ENCODE measurements around the gene RANBP9. TPM values are rescaled to one million over a fixed set of nuclear protein-coding genes. Genes with fewer than 3 reads are reported as not detected.

The RANBP9 gene
- total RNA-seq, 1 donor from 2014 or later, result 44.8 TPM

GRCh38 chr6:13662651-13663334, 48.8 kb downstream of the RANBP9 start:
- Histone ChIP-seq H3K79me2 (ENCODE audit: low read depth) (peaks cover 100% of the 10 kb centered on the region), H3K4me2 (peak overlapping the region; percentile 5), H2AFZ (replicated peaks) (no peak overlapping the region), H3K36me3 (no peaks in the 10 kb centered on the region), H3K4me3 (no peak overlapping the region), H3K4me1 (peaks cover 7% of the 10 kb centered on the region), H3K9me3 (ENCODE audit: low read depth) (no peaks in the 10 kb centered on the region), H4K20me1 (ENCODE audit: low read depth) (peaks cover 9% of the 10 kb centered on the region), H3K27me3 (no peaks in the 10 kb centered on the region), H3F3A (ENCODE audit: low read depth) (no peaks in the 10 kb centered on the region), H3K9ac (no peak overlapping the region), H3K27ac (peak overlapping the region; percentile 17)
- H3K27ac Mint-ChIP-seq, result no peak overlapping the region
- H3K4me3 Mint-ChIP-seq, result no peak overlapping the region
- peaks cover 19% of the 10 kb centered on the region for H3K36me3 Mint-ChIP-seq
- peaks cover 22% of the 10 kb centered on the region for H3K9me3 Mint-ChIP-seq
- TF ChIP-seq EZH2phosphoT487 (IDR thresholded peaks at IDR 0.05) (no peak), EZH2 (IDR thresholded peaks at IDR 0.05) (no peak)
- TF ChIP-seq, protein P1, sequence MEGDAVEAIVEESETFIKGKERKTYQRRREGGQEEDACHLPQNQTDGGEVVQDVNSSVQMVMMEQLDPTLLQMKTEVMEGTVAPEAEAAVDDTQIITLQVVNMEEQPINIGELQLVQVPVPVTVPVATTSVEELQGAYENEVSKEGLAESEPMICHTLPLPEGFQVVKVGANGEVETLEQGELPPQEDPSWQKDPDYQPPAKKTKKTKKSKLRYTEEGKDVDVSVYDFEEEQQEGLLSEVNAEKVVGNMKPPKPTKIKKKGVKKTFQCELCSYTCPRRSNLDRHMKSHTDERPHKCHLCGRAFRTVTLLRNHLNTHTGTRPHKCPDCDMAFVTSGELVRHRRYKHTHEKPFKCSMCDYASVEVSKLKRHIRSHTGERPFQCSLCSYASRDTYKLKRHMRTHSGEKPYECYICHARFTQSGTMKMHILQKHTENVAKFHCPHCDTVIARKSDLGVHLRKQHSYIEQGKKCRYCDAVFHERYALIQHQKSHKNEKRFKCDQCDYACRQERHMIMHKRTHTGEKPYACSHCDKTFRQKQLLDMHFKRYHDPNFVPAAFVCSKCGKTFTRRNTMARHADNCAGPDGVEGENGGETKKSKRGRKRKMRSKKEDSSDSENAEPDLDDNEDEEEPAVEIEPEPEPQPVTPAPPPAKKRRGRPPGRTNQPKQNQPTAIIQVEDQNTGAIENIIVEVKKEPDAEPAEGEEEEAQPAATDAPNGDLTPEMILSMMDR (IDR thresholded peaks at IDR 0.05), result no peak
- no peaks in the 10 kb centered on the region for H3K4me1 Mint-ChIP-seq
- no peaks in the 10 kb centered on the region for H3K27me3 Mint-ChIP-seq (ENCODE audit: insufficient read depth, low read depth)
- no peak for DNase-seq (ENCODE audit: low spot score)

DNA sequence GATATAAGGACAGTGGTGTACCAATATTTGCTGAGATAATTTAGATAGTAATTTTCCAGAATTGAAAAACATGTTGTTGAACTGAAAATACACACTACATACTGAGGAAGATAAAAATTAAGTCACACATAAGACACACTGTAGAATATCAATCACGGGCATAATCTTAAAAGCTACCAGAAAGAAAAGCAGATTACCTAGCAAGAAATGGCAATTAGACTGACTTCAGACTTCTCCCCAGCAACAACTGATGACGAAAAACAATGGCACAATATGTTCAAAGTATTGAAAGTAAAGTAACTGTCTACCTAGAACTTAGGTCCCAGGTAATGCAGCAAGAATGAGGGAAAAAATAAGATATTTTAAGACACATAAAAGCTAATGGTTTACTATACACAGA, 50.0 kb downstream of the RANBP9 start:
- Histone ChIP-seq H3K4me1 (peaks cover 7% of the 10 kb centered on the region), H2AFZ (replicated peaks) (no peak overlapping the region), H3K36me3 (no peaks in the 10 kb centered on the region), H3F3A (ENCODE audit: low read depth) (no peaks in the 10 kb centered on the region), H3K27me3 (no peaks in the 10 kb centered on the region), H3K79me2 (ENCODE audit: low read depth) (peaks cover 98% of the 10 kb centered on the region), H3K4me3 (no peak overlapping the region), H3K4me2 (no peak overlapping the region), H4K20me1 (ENCODE audit: low read depth) (peaks cover 9% of the 10 kb centered on the region), H3K9ac (no peak overlapping the region), H3K27ac (no peak overlapping the region), H3K9me3 (ENCODE audit: low read depth) (no peaks in the 10 kb centered on the region)
- Mint-ChIP-seq H3K4me1 (no peaks in the 10 kb centered on the region), H3K4me3 (no peak overlapping the region), H3K9me3 (peaks cover 22% of the 10 kb centered on the region), H3K36me3 (peaks cover 16% of the 10 kb centered on the region), H3K27ac (no peak overlapping the region), H3K27me3 (ENCODE audit: insufficient read depth, low read depth) (no peaks in the 10 kb centered on the region)
- no peak for DNase-seq (ENCODE audit: low spot score)
- TF ChIP-seq EZH2 (IDR thresholded peaks at IDR 0.05), result no peak
- TF ChIP-seq, protein P1 (IDR thresholded peaks at IDR 0.05), result no peak

DNA sequence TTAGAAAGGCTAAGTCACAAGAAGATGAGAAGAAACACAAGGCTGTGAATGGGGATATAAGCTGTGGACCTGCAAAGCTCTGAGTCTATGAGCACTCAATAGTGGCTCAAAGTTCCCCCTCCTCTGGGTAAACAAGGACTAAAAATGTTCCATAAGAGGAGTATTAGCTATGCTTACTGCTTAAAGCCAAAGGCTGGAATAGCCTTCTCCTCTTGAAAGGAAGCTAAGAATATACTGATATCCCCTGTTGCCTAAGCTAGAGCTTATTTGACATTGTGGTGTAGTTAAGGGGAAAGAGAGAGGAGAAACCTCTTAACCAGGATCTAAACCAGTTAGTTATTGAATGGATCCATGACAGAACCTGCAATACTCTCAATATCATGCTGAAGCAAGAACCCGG, 50.7 kb downstream of the RANBP9 start:
- Mint-ChIP-seq H3K27me3 (ENCODE audit: insufficient read depth, low read depth) (no peaks in the 10 kb centered on the region), H3K27ac (no peak overlapping the region)
- TF ChIP-seq EZH2 (IDR thresholded peaks at IDR 0.05), result no peak
- TF ChIP-seq EZH2phosphoT487 (IDR thresholded peaks at IDR 0.05), result no peak
- TF ChIP-seq, protein P1 (IDR thresholded peaks at IDR 0.05), result no peak

More for the DNA sequence above, 50.7 kb downstream of the RANBP9 start:
- Histone ChIP-seq H3K27me3 (no peaks in the 10 kb centered on the region), H4K20me1 (ENCODE audit: low read depth) (peaks cover 9% of the 10 kb centered on the region), H3K4me1 (peaks cover 7% of the 10 kb centered on the region), H2AFZ (replicated peaks) (no peak overlapping the region), H3K4me3 (no peak overlapping the region), H3K79me2 (ENCODE audit: low read depth) (peaks cover 94% of the 10 kb centered on the region), H3K9me3 (ENCODE audit: low read depth) (no peaks in the 10 kb centered on the region), H3K27ac (no peak overlapping the region), H3K36me3 (no peaks in the 10 kb centered on the region), H3K9ac (no peak overlapping the region), H3F3A (ENCODE audit: low read depth) (no peaks in the 10 kb centered on the region), H3K4me2 (no peak overlapping the region)
- peaks cover 15% of the 10 kb centered on the region for H3K36me3 Mint-ChIP-seq
- H3K4me1 Mint-ChIP-seq, result no peaks in the 10 kb centered on the region
- H3K9me3 Mint-ChIP-seq, result peaks cover 20% of the 10 kb centered on the region
- H3K4me3 Mint-ChIP-seq, result no peak overlapping the region
- no peak for DNase-seq (ENCODE audit: low spot score)

Measured in neural progenitor cell (in vitro differentiated cells).